Endothelial cell (in vitro differentiated cells): Measurements from ENCODE around the gene PGLYRP4. TPM values are rescaled to one million over a fixed set of nuclear protein-coding genes. Genes with fewer than 3 reads are reported as not detected.

Experiments used
- DNase-seq: peaks from one replicate; pipeline ENCODE4 v3.0.0; 2021; ENCODE audit warnings: low spot score
- H3K27ac Mint-ChIP-seq: one replicate; pipeline ENCODE4 v1.8.0; 2021; ENCODE audit warnings: mixed read lengths, inconsistent platforms; ENCODE audit not compliant: unreplicated experiment
- H3K27me3 Mint-ChIP-seq: one replicate; pipeline ENCODE4 v1.8.0; 2021; ENCODE audit warnings: mild to moderate bottlenecking, moderate library complexity, mixed read lengths, inconsistent platforms; ENCODE audit not compliant: unreplicated experiment
- H3K36me3 Mint-ChIP-seq: one replicate; pipeline ENCODE4 v1.8.0; 2021; ENCODE audit warnings: mild to moderate bottlenecking, low read depth, mixed read lengths, inconsistent platforms; ENCODE audit not compliant: unreplicated experiment
- H3K4me1 Mint-ChIP-seq: one replicate; pipeline ENCODE4 v1.8.0; 2021; ENCODE audit warnings: mild to moderate bottlenecking, mixed read lengths, inconsistent platforms; ENCODE audit not compliant: unreplicated experiment
- H3K4me3 Mint-ChIP-seq: one replicate; pipeline ENCODE4 v1.8.0; 2021; ENCODE audit warnings: mild to moderate bottlenecking, mixed read lengths, inconsistent platforms; ENCODE audit not compliant: unreplicated experiment
- H3K9me3 Mint-ChIP-seq: one replicate; pipeline ENCODE4 v1.8.0; 2021; ENCODE audit warnings: mixed read lengths, inconsistent platforms; ENCODE audit not compliant: unreplicated experiment
- total RNA-seq: library from RNA; stranded (reverse); fragmentation: NEBNext Ultra II Directional; extraction: Animal tissue kit (Norgen Biotek cat#: 25700); gene quantifications from one replicate; pipeline ENCODE4 v1.2.1, GENCODE V29; 2021; ENCODE audit not compliant: unreplicated experiment
- TF ChIP-seq, protein P1 (sequence below): fragments of 200-600 bp; sonication (generic); IDR thresholded peaks from one replicate; pipeline ENCODE4 v1.5.0; 2021; ENCODE audit warnings: antibody characterized with exemption; ENCODE audit not compliant: unreplicated experiment

Gene PGLYRP4
- total RNA-seq, 1 donor from 2014 or later, result 1.7 TPM

DNA sequence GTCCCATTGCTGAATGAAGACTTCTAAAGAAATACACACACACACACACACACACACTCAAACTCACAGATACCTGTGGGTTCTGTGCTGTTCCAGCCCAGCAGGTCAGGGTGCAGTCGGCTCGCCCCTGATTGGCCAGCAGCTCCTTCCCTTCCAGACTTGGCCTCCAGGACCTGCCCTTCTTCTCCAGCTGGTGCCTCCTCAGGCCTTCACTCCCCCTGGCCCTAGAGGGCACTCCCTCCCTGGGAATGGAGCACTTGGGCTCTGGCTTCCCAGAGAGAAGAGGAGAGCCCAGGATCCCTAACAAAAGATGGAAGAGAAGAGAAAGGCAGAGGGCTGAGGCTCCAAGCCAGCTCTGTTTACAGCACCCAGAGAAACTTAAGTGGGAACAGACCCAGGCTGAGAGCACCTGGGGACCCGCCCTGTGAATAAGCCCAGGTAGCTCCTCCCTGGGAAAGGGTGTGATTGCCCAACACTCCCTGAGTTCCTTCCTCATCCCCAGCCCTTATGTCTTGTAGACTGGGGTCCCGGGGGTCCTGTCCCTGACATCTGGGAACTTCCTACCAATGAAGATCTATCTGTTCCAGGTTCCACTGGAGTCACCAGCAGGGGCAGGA, 36.0 kb downstream of the PGLYRP4 start, which contains the start of gene PGLYRP3:
Gene PGLYRP3 (minus strand): TSS at position 383 of the 617 bp plus-strand sequence. CDS start 2,287 bp downstream, outside the sequence.
- TF ChIP-seq, protein P1, sequence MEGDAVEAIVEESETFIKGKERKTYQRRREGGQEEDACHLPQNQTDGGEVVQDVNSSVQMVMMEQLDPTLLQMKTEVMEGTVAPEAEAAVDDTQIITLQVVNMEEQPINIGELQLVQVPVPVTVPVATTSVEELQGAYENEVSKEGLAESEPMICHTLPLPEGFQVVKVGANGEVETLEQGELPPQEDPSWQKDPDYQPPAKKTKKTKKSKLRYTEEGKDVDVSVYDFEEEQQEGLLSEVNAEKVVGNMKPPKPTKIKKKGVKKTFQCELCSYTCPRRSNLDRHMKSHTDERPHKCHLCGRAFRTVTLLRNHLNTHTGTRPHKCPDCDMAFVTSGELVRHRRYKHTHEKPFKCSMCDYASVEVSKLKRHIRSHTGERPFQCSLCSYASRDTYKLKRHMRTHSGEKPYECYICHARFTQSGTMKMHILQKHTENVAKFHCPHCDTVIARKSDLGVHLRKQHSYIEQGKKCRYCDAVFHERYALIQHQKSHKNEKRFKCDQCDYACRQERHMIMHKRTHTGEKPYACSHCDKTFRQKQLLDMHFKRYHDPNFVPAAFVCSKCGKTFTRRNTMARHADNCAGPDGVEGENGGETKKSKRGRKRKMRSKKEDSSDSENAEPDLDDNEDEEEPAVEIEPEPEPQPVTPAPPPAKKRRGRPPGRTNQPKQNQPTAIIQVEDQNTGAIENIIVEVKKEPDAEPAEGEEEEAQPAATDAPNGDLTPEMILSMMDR, result no peak
- Mint-ChIP-seq H3K4me3 (no peak within 1 kb of the TSS), H3K27me3 (no peaks in the 10 kb centered on the region), H3K27ac (no peak within 1 kb of the TSS), H3K36me3 (no peaks in the 10 kb centered on the region), H3K9me3 (no peaks in the 10 kb centered on the region), H3K4me1 (peaks cover 3% of the 10 kb centered on the region)
- DNase-seq, result no peak

DNA sequence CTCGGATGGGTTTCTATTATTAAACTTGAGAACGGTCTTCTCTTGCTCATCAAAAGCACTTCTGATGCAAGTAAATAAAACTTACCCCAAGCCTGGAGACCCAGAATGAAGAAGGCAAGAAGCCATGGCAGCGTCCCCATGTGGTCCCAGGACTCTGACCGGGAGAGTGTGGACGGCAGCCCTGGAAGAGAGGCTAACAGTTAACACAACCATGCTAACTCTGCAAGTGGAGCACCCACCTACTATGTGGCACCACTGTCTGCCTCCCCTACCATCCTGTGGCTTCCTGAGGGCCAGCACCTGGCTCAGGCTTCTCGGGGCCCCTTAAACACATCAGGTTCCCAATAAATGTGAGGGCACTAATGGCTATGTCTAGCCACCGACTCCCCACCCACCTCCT, 38.1 kb downstream of the PGLYRP4 start:
- Mint-ChIP-seq H3K36me3 (no peaks in the 10 kb centered on the region), H3K4me3 (no peak overlapping the region), H3K27ac (no peak overlapping the region), H3K4me1 (peaks cover 3% of the 10 kb centered on the region), H3K27me3 (no peaks in the 10 kb centered on the region), H3K9me3 (no peaks in the 10 kb centered on the region)
- no peak for DNase-seq
- TF ChIP-seq, protein P1, result no peak

DNA sequence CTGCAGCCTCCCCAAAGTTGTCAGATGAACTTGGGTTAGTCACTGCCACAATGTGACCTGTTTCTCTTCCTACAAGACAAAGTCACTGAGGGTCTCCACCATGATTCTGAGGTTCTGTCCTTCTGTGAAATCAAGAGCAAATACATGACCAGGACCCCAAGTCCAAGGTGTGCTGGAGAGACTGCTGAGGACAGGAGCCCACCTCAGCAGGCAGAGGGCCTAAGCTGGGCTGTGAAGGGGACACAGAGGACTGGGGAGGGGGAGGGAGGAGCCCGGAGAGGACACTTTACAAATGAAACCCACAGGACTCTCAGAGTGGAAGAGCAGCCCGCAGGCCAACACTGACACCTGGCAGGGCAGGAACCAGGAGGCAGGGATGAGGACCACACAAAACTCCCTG, 39.2 kb downstream of the PGLYRP4 start:
- no peak overlapping the region for H3K27ac Mint-ChIP-seq
- H3K9me3 Mint-ChIP-seq, result no peaks in the 10 kb centered on the region
- no peak for DNase-seq
- TF ChIP-seq, protein P1, result no peak
- no peaks in the 10 kb centered on the region for H3K36me3 Mint-ChIP-seq
- peaks cover 3% of the 10 kb centered on the region for H3K4me1 Mint-ChIP-seq
- no peaks in the 10 kb centered on the region for H3K27me3 Mint-ChIP-seq
- no peak overlapping the region for H3K4me3 Mint-ChIP-seq

DNA sequence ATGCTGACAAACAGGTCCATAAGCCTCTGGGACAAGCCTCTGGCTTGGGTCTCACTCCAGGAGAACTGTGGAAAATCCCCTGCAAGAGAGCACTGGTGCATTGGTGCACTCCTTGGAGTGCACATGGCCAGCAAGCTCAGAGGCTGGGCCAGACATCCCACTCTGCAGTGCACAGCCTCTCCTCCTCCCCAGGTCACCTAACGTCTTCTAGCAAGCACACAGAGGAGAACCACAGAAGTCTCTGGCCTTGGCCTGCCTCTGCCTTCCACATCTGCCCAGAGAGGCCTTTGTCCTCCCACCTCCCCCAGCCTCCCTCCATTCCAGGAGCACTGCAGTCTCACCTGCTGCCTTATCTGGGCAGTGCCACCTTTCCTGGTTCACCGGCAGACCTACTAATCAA, 40.1 kb downstream of the PGLYRP4 start:
- TF ChIP-seq, protein P1, result no peak
- no peaks in the 10 kb centered on the region for H3K9me3 Mint-ChIP-seq
- peaks cover 3% of the 10 kb centered on the region for H3K4me1 Mint-ChIP-seq
- no peak overlapping the region for H3K27ac Mint-ChIP-seq
- no peak overlapping the region for H3K4me3 Mint-ChIP-seq
- H3K27me3 Mint-ChIP-seq, result no peaks in the 10 kb centered on the region
- DNase-seq, result no peak
- no peaks in the 10 kb centered on the region for H3K36me3 Mint-ChIP-seq

DNA sequence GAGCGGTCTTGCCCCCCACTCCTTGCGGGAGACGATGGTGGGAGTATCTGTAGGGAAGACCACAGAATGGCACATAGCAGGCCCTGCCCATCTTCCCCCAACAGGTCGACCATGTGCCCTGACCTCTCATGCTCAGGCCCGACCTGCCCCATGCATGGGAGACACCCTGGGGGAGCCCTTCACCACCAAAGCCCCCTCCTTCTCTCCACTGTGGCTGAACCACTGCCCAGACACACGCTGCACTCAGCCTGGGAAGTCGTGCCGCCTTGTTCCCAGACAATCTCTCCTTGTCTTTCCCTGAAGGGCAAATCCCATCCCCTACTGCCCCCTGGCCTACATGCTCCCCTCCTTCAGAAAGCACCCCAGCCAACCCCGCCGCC, 41.4 kb downstream of the PGLYRP4 start:
- H3K4me3 Mint-ChIP-seq, result no peak overlapping the region
- no peaks in the 10 kb centered on the region for H3K9me3 Mint-ChIP-seq
- no peak overlapping the region for H3K27ac Mint-ChIP-seq
- no peaks in the 10 kb centered on the region for H3K36me3 Mint-ChIP-seq
- DNase-seq, result no peak
- no peaks in the 10 kb centered on the region for H3K4me1 Mint-ChIP-seq
- H3K27me3 Mint-ChIP-seq, result no peaks in the 10 kb centered on the region
- TF ChIP-seq, protein P1, result no peak
